Measurements from ENCODE around the gene NUCKS1. TPM values are rescaled to one million over a fixed set of nuclear protein-coding genes. Genes with fewer than 3 reads are reported as not detected.
A peak's percentile ranks its signal among the peaks of the same experiment; 100 is the strongest.

The NUCKS1 gene
- total RNA-seq, 1 experiment from 2014 or later: 427 TPM

GRCh38 chr1:205739348-205740160, 10.4 kb downstream of the NUCKS1 start:
- no peak overlapping the region for H2AFZ ChIP-seq (ENCODE audit: low read length)
- H3K9me3 Mint-ChIP-seq: no peaks in the 10 kb centered on the region
- no peak overlapping the region for H4K5ac ChIP-seq (ENCODE audit: insufficient read length, low read depth, low read length)
- H3K9me3 ChIP-seq (ENCODE audit: control insufficient read depth, low read depth, low read length): no peaks in the 10 kb centered on the region
- no peak overlapping the region for H3K18ac ChIP-seq (ENCODE audit: insufficient read length, low read depth, low read length)
- no peak overlapping the region for H2BK5ac ChIP-seq (ENCODE audit: insufficient read length, low read length)
- H3K9ac ChIP-seq (ENCODE audit: extremely low read depth, insufficient read length, low read length): no peak overlapping the region
- no peaks in the 10 kb centered on the region for H3K27me3 ChIP-seq (ENCODE audit: insufficient read depth, low read length)
- no peak overlapping the region for H2BK12ac ChIP-seq (ENCODE audit: insufficient read length, low read depth, low read length)
- no peaks in the 10 kb centered on the region for H4K20me1 ChIP-seq (ENCODE audit: control insufficient read depth, insufficient read depth, insufficient read length)
- H3K27me3 Mint-ChIP-seq (ENCODE audit: low read depth): no peaks in the 10 kb centered on the region
- WGBS (ENCODE audit: extremely low coverage, insufficient read length, low lambda C conversion rate): no CpG with 5 or more reads among the region's 5 CpGs
- H3K14ac ChIP-seq (ENCODE audit: insufficient read depth, low read length): no peak overlapping the region
- no peak for DNase-seq
- H3K23ac ChIP-seq (ENCODE audit: insufficient read length, low read depth, low read length): no peak overlapping the region
- H3T11ph ChIP-seq (ENCODE audit: low read length): no peak overlapping the region
- H3K4me1 Mint-ChIP-seq: peaks cover 24 to 27% of the 10 kb centered on the region in 2 experiments
- peak overlapping the region in 1 of 2 experiments; percentile 55; a peak in 1 of 5 replicates for H3K4me3 Mint-ChIP-seq
- no peak overlapping the region for H3K4ac ChIP-seq (ENCODE audit: low read depth, low read length)
- no peak overlapping the region for H4K8ac ChIP-seq (replicated peaks; ENCODE audit: insufficient read length, low read depth, low read length)
- H3K4me1 ChIP-seq (ENCODE audit: insufficient read depth, low read length): peaks cover 4% of the 10 kb centered on the region; the same call in 1 of the 2 replicates
- peaks cover 10% of the 10 kb centered on the region for H3K79me1 ChIP-seq (ENCODE audit: insufficient read depth, low read depth, low read length, poor library complexity, severe bottlenecking)
- no peak overlapping the region for H3K4me2 ChIP-seq (ENCODE audit: insufficient read depth, insufficient read length, low read length)
- H2BK20ac ChIP-seq (ENCODE audit: low read depth, low read length, poor library complexity, severe bottlenecking): no peak overlapping the region
- no peak overlapping the region for H3K56ac ChIP-seq (ENCODE audit: insufficient read length, low read depth, low read length)
- no peak overlapping the region for H3K27ac ChIP-seq (ENCODE audit: insufficient read length, low read depth, low read length)
- H2BK15ac ChIP-seq (ENCODE audit: low read depth, low read length): no peak overlapping the region
- peaks cover 8 to 27% (median 23%) of the 10 kb centered on the region in 3 experiments; a peak in 6 of 7 replicates for H3K36me3 Mint-ChIP-seq (ENCODE audit: insufficient read depth in 1 of 3, low read depth in 3 of 3)
- H3K23me2 ChIP-seq (ENCODE audit: insufficient read length, low read depth, low read length, poor library complexity, severe bottlenecking): no peaks in the 10 kb centered on the region
- H2BK120ac ChIP-seq (ENCODE audit: low read depth, low read length, poor library complexity, severe bottlenecking): no peak overlapping the region
- peak; percentile 42; the same call in 2 of the 3 replicates for TF ChIP-seq CTCF (conservative IDR thresholded peaks at IDR 0.05)
- H3K27ac Mint-ChIP-seq: peak overlapping the region in 1 of 3 experiments; percentile 90; a peak in 3 of 7 replicates
- peaks cover 53% of the 10 kb centered on the region for H3K79me2 ChIP-seq (ENCODE audit: insufficient read depth, low read length)
- no peak overlapping the region for H4K91ac ChIP-seq (ENCODE audit: insufficient read length, low read depth, low read length)
- H2AK5ac ChIP-seq (ENCODE audit: insufficient read length, low read length): no peak overlapping the region

Measured in H9 (cell line).